SK-N-SH (cell line): ENCODE results near the gene ZDHHC14. TPM values are rescaled to one million over a fixed set of nuclear protein-coding genes. Genes with fewer than 3 reads are reported as not detected.

Source experiments
- CTCF ChIA-PET: fragments of 300-600, 350-600 bp; formaldehyde crosslinking; extraction: SDS; loops from one replicate; lab custom pipeline; 2021; lab: Yijun Ruan, JAX
- POLR2A ChIA-PET: fragments of 350-600 bp; sonication (Branson Sonifier 250); formaldehyde crosslinking; extraction: SDS; loops from one replicate; lab custom pipeline; 2020; ENCODE audit warnings: antibody characterized with exemption, inconsistent platforms; lab: Yijun Ruan, JAX
- DNase-seq: peaks from one replicate; pipeline ENCODE4 v3.0.0; 2012
- H2AFZ ChIP-seq: fragments of 200-600 bp; sonication (generic); 2 replicates; pipeline ENCODE4 v1.8.1; 2016; ENCODE audit warnings: antibody characterized with exemption, mild to moderate bottlenecking, low read depth
- H3F3A ChIP-seq: fragments of 200-600 bp; sonication (generic); replicated peaks from 2 replicates; pipeline ENCODE3; 2016; ENCODE audit warnings: antibody characterized with exemption, mild to moderate bottlenecking; ENCODE audit not compliant: insufficient read depth
- H3K27ac ChIP-seq, 2 experiments: fragments of 200-500 bp in 1 of 2; fragments of 200-600 bp in 1 of 2; sonication (Bioruptor generic) in 1 of 2; sonication (generic), shearing (Covaris generic) in 1 of 2; 2 replicates each; pipeline versions ENCODE4 v1.5.1 to v1.6.1; 2014 to 2016; ENCODE audit warnings: low read depth in 2 of 2, inconsistent platforms in 1 of 2, low read length in 1 of 2, mild to moderate bottlenecking in 1 of 2, mixed read lengths in 1 of 2
- H3K27me3 ChIP-seq: fragments of 200-600 bp; sonication (generic), shearing (Covaris generic); 2 replicates; pipeline ENCODE4 v1.6.1; 2016; ENCODE audit warnings: mixed run types; ENCODE audit not compliant: insufficient read depth
- H3K36me3 ChIP-seq, 2 experiments: fragments of 200-500 bp in 1 of 2; fragments of 200-600 bp in 1 of 2; sonication (Bioruptor generic) in 1 of 2; sonication (generic) in 1 of 2; replicated peaks in 1 of 2; 2 replicates each; pipeline versions ENCODE3 to v1.5.1; 2014 to 2016; ENCODE audit warnings: low read length in 1 of 2, mild to moderate bottlenecking in 1 of 2; ENCODE audit not compliant: insufficient read depth in 2 of 2, control insufficient read depth in 1 of 2
- H3K4me1 ChIP-seq, 2 experiments: fragments of 200-500 bp in 1 of 2; fragments of 200-600 bp in 1 of 2; sonication (Bioruptor generic) in 1 of 2; sonication (generic), shearing (Covaris generic) in 1 of 2; 2 replicates each; pipeline versions ENCODE4 v1.5.1 to v1.6.1; 2014 to 2016; ENCODE audit warnings: low read depth in 1 of 2, low read length in 1 of 2, mixed run types in 1 of 2; ENCODE audit not compliant: insufficient read depth in 2 of 2, control insufficient read depth in 1 of 2
- H3K4me2 ChIP-seq: fragments of 200-600 bp; sonication (generic), shearing (Covaris generic); 2 replicates; pipeline ENCODE4 v1.6.1; 2017; ENCODE audit warnings: mixed run types
- H3K4me3 ChIP-seq, 2 experiments: fragments of 200-500 bp in 1 of 2; fragments of 200-600 bp in 1 of 2; sonication (Bioruptor generic) in 1 of 2; sonication (generic), shearing (Covaris generic) in 1 of 2; 2 replicates each; pipeline versions ENCODE4 v1.5.1 to v1.8.1; 2014 to 2016; ENCODE audit warnings: low read depth in 2 of 2, inconsistent platforms in 1 of 2, low read length in 1 of 2, mild to moderate bottlenecking in 1 of 2, mixed read lengths in 1 of 2, moderate library complexity in 1 of 2
- H3K79me2 ChIP-seq: fragments of 200-600 bp; sonication (generic); 2 replicates; pipeline ENCODE4 v1.8.1; 2017; ENCODE audit warnings: mild to moderate bottlenecking; ENCODE audit not compliant: insufficient read depth
- H3K9ac ChIP-seq: fragments of 200-600 bp; sonication (generic); 2 replicates; pipeline ENCODE4 v1.6.1; 2017; ENCODE audit warnings: mixed run types
- H3K9me2 ChIP-seq: fragments of 200-600 bp; sonication (generic); 2 replicates; pipeline ENCODE4 v1.6.1; 2017; ENCODE audit warnings: mixed run types
- H3K9me3 ChIP-seq: fragments of 200-600 bp; sonication (generic); 2 replicates; pipeline ENCODE4 v1.6.1; 2017; ENCODE audit warnings: mixed run types, mild to moderate bottlenecking, moderate library complexity
- H4K20me1 ChIP-seq: fragments of 200-600 bp; sonication (generic); 2 replicates; pipeline ENCODE4 v1.6.1; 2017; ENCODE audit warnings: mild to moderate bottlenecking, mixed run types; ENCODE audit not compliant: insufficient read depth
- CHD2 ChIP-seq: fragments of 150-350 bp; IDR thresholded peaks from 2 replicates; pipeline ENCODE4 v1.6.1; 2018; ENCODE audit warnings: low read length; ENCODE audit not compliant: partially characterized antibody
- EZH2phosphoT487 ChIP-seq: fragments of 200-600 bp; sonication (generic); IDR thresholded peaks from 2 replicates; pipeline ENCODE4 v1.6.1; 2017; ENCODE audit warnings: low read depth, mixed run types, mild to moderate bottlenecking, antibody characterized with exemption, moderate library complexity, borderline replicate concordance
- GABPA ChIP-seq: IDR thresholded peaks from 2 replicates; pipeline ENCODE4 v1.4.0; 2012; ENCODE audit warnings: low read depth, mild to moderate bottlenecking
- JUND ChIP-seq: IDR thresholded peaks from 2 replicates; pipeline ENCODE4 v1.4.0; 2012
- MEF2A ChIP-seq: IDR thresholded peaks from 2 replicates; pipeline ENCODE4 v1.4.0; 2012; ENCODE audit warnings: low read depth, borderline replicate concordance
- NRF1 ChIP-seq: IDR thresholded peaks from 2 replicates; pipeline ENCODE4 v1.6.1; 2012; ENCODE audit warnings: low read depth, mild to moderate bottlenecking, low read length
- POLR2AphosphoS5 ChIP-seq: IDR thresholded peaks from 2 replicates; pipeline ENCODE4 v1.6.1; 2012; ENCODE audit warnings: low read depth, low read length
- RAD21 ChIP-seq: IDR thresholded peaks from 2 replicates; pipeline ENCODE4 v1.6.1; 2012; ENCODE audit warnings: mild to moderate bottlenecking, low read length
- RFX5 ChIP-seq: IDR thresholded peaks from 2 replicates; pipeline ENCODE4 v1.6.1; 2012; ENCODE audit warnings: mild to moderate bottlenecking, improper control_type of control experiment, low read length
- SIN3A ChIP-seq: IDR thresholded peaks from 2 replicates; pipeline ENCODE4 v1.6.1; 2012; ENCODE audit warnings: low read depth, mild to moderate bottlenecking, low read length, moderate library complexity, borderline replicate concordance
- SMC3 ChIP-seq: IDR thresholded peaks from 2 replicates; pipeline ENCODE4 v1.6.1; 2012; ENCODE audit warnings: low read depth, low read length, improper control_type of control experiment
- TEAD4 ChIP-seq: IDR thresholded peaks from 2 replicates; pipeline ENCODE4 v1.4.0; 2012; ENCODE audit warnings: mild to moderate bottlenecking, borderline replicate concordance; ENCODE audit not compliant: insufficient read depth
- WGBS: methylation state at CpG from one replicate; pipeline ENCODE4 v1.1.6; 2017; ENCODE audit warnings: low lambda C conversion rate; 5-methylcytosine and 5-hydroxymethylcytosine counted together
- polyA plus RNA-seq, 3 experiments: library from polyadenylated mRNA; depleted of rRNA; stranded (reverse); fragments of >200 nt; gene quantifications; 2 replicates each; pipeline ENCODE4 v1.2.3, GENCODE V29; 2012
- TF ChIP-seq, protein P1 (sequence below): IDR thresholded peaks from 2 replicates; pipeline ENCODE4 v1.4.0; 2012; ENCODE audit warnings: low read depth
- TF ChIP-seq, protein P2 (sequence below): IDR thresholded peaks from 2 replicates; pipeline ENCODE4 v1.4.0; 2012; ENCODE audit warnings: low read depth, borderline replicate concordance
- TF ChIP-seq, protein P3 (sequence below): IDR thresholded peaks from 2 replicates; pipeline ENCODE4 v1.4.0; 2012; ENCODE audit warnings: low read depth, borderline replicate concordance
- TF ChIP-seq, protein P4 (sequence below): fragments of 150-350 bp; IDR thresholded peaks from 2 replicates; pipeline ENCODE4 v1.6.1; 2017; ENCODE audit warnings: antibody characterized with exemption, low read length, low read depth, borderline replicate concordance

Gene ZDHHC14
- polyA plus RNA-seq, 1 of the 3 experiments (the other 2 are of a cell fraction) = 5.4 TPM

DNA sequence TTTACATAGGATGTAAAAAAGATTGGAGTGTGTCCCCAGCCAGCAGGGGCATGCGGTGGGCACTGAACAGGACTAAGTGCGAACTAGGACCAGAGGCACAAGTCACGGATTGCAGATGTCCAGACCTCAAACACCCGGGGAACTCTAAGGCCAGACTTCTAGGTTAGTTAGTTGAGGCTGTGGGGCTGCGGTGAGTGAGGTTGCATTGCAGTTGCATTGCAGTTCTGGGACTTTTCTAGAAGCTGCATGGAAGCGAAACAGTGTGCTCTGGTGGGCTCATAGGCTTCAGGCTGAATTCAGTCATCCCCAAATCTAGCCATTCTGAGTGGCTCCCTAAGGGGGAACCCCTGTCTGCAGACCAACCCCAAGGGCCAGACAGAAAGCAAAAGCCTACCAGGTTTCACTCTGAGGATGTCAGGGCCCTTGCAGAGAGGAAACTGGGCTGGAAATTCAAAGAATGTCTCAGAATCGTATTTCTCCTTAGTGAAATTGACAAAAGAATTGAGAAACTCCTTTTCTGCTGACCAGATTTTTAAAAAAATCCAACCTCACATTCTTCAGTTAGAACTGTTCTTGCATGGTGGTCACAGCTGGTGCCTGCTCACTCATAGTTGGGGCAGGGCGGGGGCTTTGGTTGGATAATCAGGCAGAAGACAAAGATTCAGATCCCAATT, 182.8 kb downstream of the ZDHHC14 start:
- H3K27me3 ChIP-seq = no peaks in the 10 kb centered on the region
- CTCF ChIA-PET = no interaction called here
- DNase-seq = no peak
- H3K27ac ChIP-seq = no peak overlapping the region
- no peaks in the 10 kb centered on the region for H4K20me1 ChIP-seq
- no peak overlapping the region for H3K9ac ChIP-seq
- H3K79me2 ChIP-seq = no peaks in the 10 kb centered on the region
- POLR2A ChIA-PET = no interaction called here
- no peak overlapping the region for H3K4me3 ChIP-seq
- H3F3A ChIP-seq = no peaks in the 10 kb centered on the region
- no peaks in the 10 kb centered on the region for H3K36me3 ChIP-seq
- H3K9me3 ChIP-seq = no peaks in the 10 kb centered on the region
- 83% methylated on average over 7 of the region's 8 CpGs for WGBS
- no peak overlapping the region for H3K4me2 ChIP-seq
- no peak for TF ChIP-seq JUND
- no peak for TF ChIP-seq CHD2
- no peak for TF ChIP-seq MEF2A
- TF ChIP-seq, protein P1, sequence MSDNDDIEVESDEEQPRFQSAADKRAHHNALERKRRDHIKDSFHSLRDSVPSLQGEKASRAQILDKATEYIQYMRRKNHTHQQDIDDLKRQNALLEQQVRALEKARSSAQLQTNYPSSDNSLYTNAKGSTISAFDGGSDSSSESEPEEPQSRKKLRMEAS = no peak
- TF ChIP-seq POLR2AphosphoS5 = no peak
- no peak for TF ChIP-seq RAD21
- no peak for TF ChIP-seq NRF1
- no peak for TF ChIP-seq RFX5
- TF ChIP-seq TEAD4 = no peak
- no peak for TF ChIP-seq SIN3A
- no peak for TF ChIP-seq GABPA
- TF ChIP-seq EZH2phosphoT487 = no peak
- TF ChIP-seq, protein P2, sequence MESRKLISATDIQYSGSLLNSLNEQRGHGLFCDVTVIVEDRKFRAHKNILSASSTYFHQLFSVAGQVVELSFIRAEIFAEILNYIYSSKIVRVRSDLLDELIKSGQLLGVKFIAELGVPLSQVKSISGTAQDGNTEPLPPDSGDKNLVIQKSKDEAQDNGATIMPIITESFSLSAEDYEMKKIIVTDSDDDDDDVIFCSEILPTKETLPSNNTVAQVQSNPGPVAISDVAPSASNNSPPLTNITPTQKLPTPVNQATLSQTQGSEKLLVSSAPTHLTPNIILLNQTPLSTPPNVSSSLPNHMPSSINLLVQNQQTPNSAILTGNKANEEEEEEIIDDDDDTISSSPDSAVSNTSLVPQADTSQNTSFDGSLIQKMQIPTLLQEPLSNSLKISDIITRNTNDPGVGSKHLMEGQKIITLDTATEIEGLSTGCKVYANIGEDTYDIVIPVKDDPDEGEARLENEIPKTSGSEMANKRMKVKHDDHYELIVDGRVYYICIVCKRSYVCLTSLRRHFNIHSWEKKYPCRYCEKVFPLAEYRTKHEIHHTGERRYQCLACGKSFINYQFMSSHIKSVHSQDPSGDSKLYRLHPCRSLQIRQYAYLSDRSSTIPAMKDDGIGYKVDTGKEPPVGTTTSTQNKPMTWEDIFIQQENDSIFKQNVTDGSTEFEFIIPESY = no peak
- TF ChIP-seq, protein P3, sequence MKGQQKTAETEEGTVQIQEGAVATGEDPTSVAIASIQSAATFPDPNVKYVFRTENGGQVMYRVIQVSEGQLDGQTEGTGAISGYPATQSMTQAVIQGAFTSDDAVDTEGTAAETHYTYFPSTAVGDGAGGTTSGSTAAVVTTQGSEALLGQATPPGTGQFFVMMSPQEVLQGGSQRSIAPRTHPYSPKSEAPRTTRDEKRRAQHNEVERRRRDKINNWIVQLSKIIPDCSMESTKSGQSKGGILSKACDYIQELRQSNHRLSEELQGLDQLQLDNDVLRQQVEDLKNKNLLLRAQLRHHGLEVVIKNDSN = no peak
- TF ChIP-seq SMC3 = no peak
- TF ChIP-seq, protein P4, sequence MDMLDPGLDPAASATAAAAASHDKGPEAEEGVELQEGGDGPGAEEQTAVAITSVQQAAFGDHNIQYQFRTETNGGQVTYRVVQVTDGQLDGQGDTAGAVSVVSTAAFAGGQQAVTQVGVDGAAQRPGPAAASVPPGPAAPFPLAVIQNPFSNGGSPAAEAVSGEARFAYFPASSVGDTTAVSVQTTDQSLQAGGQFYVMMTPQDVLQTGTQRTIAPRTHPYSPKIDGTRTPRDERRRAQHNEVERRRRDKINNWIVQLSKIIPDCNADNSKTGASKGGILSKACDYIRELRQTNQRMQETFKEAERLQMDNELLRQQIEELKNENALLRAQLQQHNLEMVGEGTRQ = no peak
- TF ChIP-seq, all 33 proteins: peak for 0
- Histone ChIP-seq H3K9me2 (no peaks in the 10 kb centered on the region), H3K4me1 (peaks cover 0 to 6% of the 10 kb centered on the region in 2 experiments; a peak in 1 of 4 replicates), H2AFZ (no peak overlapping the region)
